Ovary (tissue), 9 donors: ENCODE measurements around the gene SLC12A1. TPM values are rescaled to one million over a fixed set of nuclear protein-coding genes. Genes with fewer than 3 reads are reported as not detected.

Source experiments
- DNase-seq, 5 donors: peaks; one replicate each; pipeline ENCODE4 v3.0.0-alpha.2; 2019 to 2020
- H3K27ac ChIP-seq, 2 donors: fragments of 200-600 bp; one replicate each; pipeline versions ENCODE4 v1.5.1 to v1.8.0; 2019 to 2022
- H3K27me3 ChIP-seq: fragments of 200-600 bp; one replicate; pipeline ENCODE4 v1.8.0; 2022
- H3K36me3 ChIP-seq: fragments of 200-600 bp; sonication (generic); one replicate; pipeline ENCODE4 v1.5.1; 2019
- H3K4me1 ChIP-seq: one replicate; pipeline ENCODE4 v1.8.1; 2013; ENCODE audit warnings: mild to moderate bottlenecking, moderate library complexity; ENCODE audit not compliant: insufficient read depth
- H3K4me3 ChIP-seq: fragments of 200-600 bp; sonication (generic); one replicate; pipeline ENCODE4 v1.5.1; 2017
- H3K9me3 ChIP-seq, 2 donors: fragments of 200-600 bp in 1 of 2; sonication (generic) in 1 of 2; one replicate each; pipeline versions ENCODE4 v1.5.1 to v1.8.1; 2013 to 2019; ENCODE audit warnings: mild to moderate bottlenecking in 1 of 2, moderate library complexity in 1 of 2
- EP300 ChIP-seq: sonication (generic); formaldehyde crosslinking; IDR thresholded peaks from one replicate; pipeline ENCODE4 v1.6.1; 2017; ENCODE audit warnings: antibody characterized with exemption
- POLR2A ChIP-seq: fragments of 450-650 bp; IDR thresholded peaks from one replicate; pipeline ENCODE4 v1.6.1; 2017; ENCODE audit warnings: antibody characterized with exemption, mild to moderate bottlenecking, moderate library complexity
- WGBS, 3 donors: extraction: QIAGEN DNeasy Blood & Tissue Kit in 1 of 3; methylation state at CpG; one replicate each; pipeline versions ENCODE4 v1.1.5 to v1.1.7; 2013 to 2017; 5-methylcytosine and 5-hydroxymethylcytosine counted together
- intact Hi-C, 4 donors: fragments of 100-400 bp; cut with DNase I; formaldehyde crosslinking; loops; one replicate each; pipeline versions ENCODE4 v1.11.0 to v1.15.1; 2022 to 2023
- polyA plus RNA-seq, 2 donors: library from polyadenylated mRNA; stranded (reverse); fragments of 200-250 nt in 1 of 2; fragments of 350-450 nt in 1 of 2; fragmentation: Illumina TruSeq in 1 of 2; extraction: RNeasy Lipid Tissue Mini Kit (QIAGEN cat#74804) in 1 of 2; gene quantifications; one replicate each; pipeline ENCODE4 v1.2.3, GENCODE V29; 2013 to 2014
- total RNA-seq, 7 donors: library from RNA; depleted of rRNA in 2 of 7; stranded (reverse); fragments of >200 nt in 2 of 7; fragmentation: NEBNext Ultra II Directional in 3 of 7; extraction: Animal tissue kit (Norgen Biotek cat#: 25700) in 3 of 7; gene quantifications; one replicate each; pipeline versions ENCODE4 v1.1.0 to v1.2.4, GENCODE V29; 2016 to 2023
- TF ChIP-seq, protein P1 (sequence below), 3 donors: fragments of 450-650 bp in 2 of 3; fragments of 200-600 bp in 1 of 3; IDR thresholded peaks; one replicate each; pipeline versions ENCODE4 v1.5.1 to v1.8.0; 2016 to 2022; ENCODE audit warnings: antibody characterized with exemption in 3 of 3, mild to moderate bottlenecking in 1 of 3
- donor health status: DM: no; HTN: no; CAD: no; lungs with moderate emphysema.
- donor health status: DM: no; HTN: no; CAD: no.
- donor health status: Bipolar disorder and iron deficiency.
- donor health status: DM: yes; HTN: yes; CAD: no.
- donor health status: DM: no; HTN: no; CAD: no.
- donor health status: DM: yes; HTN: yes; CAD: no.

The SLC12A1 gene
- total and polyA plus RNA-seq, 9 donors = not detected

DNA sequence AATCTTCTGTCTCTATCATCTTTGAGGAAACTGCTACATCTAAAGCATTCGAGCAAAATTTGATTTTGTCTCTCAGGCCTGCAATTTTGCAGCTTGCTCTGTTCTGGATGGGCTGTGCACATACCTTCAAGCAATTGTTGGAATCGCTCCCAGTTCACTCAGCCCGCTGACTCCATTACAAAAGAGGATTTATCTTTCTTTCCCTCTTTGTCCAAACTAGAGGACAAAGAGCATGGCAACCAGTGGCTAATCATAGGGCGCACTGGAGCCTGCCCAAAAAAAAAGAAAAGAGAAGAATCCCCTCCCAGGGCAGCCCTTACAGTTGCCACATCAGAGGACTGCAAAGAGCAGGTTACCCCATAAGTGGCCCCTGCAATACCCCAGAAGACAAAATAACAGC lies 76.1 kb downstream of the SLC12A1 start:
- no peaks in the 10 kb centered on the region for H3K9me3 ChIP-seq
- H3K36me3 ChIP-seq = no peaks in the 10 kb centered on the region
- no peak overlapping the region for H3K27ac ChIP-seq
- TF ChIP-seq POLR2A (no peak), EP300 (no peak)
- TF ChIP-seq, protein P1, sequence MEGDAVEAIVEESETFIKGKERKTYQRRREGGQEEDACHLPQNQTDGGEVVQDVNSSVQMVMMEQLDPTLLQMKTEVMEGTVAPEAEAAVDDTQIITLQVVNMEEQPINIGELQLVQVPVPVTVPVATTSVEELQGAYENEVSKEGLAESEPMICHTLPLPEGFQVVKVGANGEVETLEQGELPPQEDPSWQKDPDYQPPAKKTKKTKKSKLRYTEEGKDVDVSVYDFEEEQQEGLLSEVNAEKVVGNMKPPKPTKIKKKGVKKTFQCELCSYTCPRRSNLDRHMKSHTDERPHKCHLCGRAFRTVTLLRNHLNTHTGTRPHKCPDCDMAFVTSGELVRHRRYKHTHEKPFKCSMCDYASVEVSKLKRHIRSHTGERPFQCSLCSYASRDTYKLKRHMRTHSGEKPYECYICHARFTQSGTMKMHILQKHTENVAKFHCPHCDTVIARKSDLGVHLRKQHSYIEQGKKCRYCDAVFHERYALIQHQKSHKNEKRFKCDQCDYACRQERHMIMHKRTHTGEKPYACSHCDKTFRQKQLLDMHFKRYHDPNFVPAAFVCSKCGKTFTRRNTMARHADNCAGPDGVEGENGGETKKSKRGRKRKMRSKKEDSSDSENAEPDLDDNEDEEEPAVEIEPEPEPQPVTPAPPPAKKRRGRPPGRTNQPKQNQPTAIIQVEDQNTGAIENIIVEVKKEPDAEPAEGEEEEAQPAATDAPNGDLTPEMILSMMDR (IDR thresholded peaks at IDR 0.05) = no peak
- intact Hi-C loops = loop anchor here in 1 of 4 donors (10.0 kb wide), 1 partner anchor 287 kb away; no protein-coding TSS in a partner anchor
- DNase-seq = peak in 1 of 5 donors; percentile 18
- peaks cover 3% of the 10 kb centered on the region for H3K4me1 ChIP-seq
- H3K27me3 ChIP-seq = no peaks in the 10 kb centered on the region
- WGBS, 3 donors = 42 to 54% (median 50%) methylated on average over 4 of the region's 4 CpGs
- no peak overlapping the region for H3K4me3 ChIP-seq

DNA sequence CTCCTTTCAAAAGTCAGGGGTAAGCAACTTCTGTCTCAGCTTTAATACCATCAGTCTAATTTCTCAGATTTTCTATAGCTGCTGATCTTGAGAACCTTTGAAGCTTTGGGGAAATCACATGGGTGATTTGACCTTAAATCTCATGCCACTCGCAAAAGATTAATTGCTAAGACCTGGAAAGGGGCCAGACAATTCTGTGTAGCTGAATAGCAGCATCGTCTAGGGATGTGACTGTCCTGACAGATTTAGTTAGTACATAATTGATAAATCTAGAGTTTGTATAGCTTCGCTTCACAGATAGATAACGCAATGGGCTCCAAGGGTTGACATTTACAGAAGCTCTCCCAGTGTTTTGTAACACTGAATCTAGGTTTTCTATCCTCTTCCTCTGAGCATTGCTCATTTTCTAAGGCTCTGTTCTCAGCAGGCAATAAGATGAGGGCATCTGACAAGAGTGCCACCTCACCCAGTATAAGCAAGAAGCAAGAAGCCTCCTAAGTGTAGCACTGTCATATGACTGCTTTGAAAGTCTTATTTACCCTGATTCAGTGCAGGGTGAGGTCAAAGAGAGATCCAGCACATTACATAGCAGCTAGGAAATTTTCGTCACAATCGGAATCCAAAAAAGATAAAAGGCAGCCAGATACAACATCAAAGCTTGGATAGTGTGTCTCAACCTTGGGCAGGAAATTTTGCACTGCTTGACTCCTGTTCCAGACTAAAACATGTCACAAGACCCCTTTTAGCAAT lies 77.5 kb downstream of the SLC12A1 start:
- H3K27me3 ChIP-seq = no peaks in the 10 kb centered on the region

DNA sequence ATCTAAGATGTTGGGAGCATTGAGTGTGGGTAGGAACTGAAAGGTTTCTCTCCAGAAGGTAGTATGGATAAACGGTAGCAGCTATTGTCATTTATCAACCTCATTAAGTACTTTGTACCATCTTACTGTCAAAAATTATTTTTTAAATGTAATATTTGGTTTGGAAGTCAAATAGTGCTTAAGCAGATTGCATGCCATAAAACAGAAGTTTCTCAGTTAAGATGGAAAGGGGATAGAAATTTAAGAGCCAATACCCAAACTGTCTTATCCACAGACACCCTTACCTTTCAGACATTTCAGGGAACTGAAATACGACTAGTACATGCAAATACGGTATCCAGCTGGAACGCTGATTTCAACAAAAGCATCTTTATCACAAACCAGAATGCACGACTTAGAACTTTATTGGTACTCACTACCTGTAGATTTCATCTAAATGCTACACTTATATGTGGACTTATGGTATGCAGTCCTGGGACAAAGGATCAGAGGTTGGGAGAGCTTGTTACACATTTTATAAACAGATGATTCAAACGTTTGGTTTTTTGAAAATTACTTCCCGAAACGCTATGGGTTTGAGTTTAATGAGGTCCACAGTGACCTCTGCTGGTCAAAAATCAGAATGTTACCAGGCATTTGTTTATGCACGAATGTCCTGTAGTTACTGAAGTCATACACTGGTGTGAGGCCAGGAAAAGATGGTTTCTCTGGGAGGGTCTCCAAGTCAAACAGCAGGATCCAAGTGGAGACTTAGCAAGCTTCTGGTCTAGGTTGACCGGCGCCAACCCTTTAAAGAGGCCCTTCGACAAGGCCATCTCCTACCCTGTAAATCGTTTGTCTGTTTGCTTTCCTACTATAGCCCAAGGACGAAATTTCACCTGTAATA lies 79.5 kb downstream of the SLC12A1 start:
- WGBS, 3 donors = 8 to 11% (median 10%) methylated on average over 14 of the region's 14 CpGs
- Histone ChIP-seq H3K4me3 (peak overlapping the region; percentile 15), H3K9me3 (no peaks in the 10 kb centered on the region), H3K4me1 (peaks cover 3% of the 10 kb centered on the region), H3K27me3 (no peaks in the 10 kb centered on the region), H3K27ac (no peak overlapping the region), H3K36me3 (no peaks in the 10 kb centered on the region)
- intact Hi-C loops = loop anchor here in 1 of 4 donors (10.0 kb wide), 1 partner anchor 291 kb away; no protein-coding TSS in a partner anchor
- DNase-seq = peak in 4 of 5 donors; percentile 23 to 65 (median 42)
- no peak for TF ChIP-seq POLR2A
- TF ChIP-seq, protein P1 (IDR thresholded peaks at IDR 0.05) = peak; percentile 30 to 75 (median 41)

More for the DNA sequence above, 77.5 kb downstream of the SLC12A1 start:
- TF ChIP-seq, protein P1 (IDR thresholded peaks at IDR 0.05) = no peak
- TF ChIP-seq EP300 (no peak), POLR2A (no peak)
- Histone ChIP-seq H3K4me3 (no peak overlapping the region), H3K4me1 (peaks cover 3% of the 10 kb centered on the region), H3K36me3 (no peaks in the 10 kb centered on the region), H3K27ac (no peak overlapping the region), H3K9me3 (no peaks in the 10 kb centered on the region)
- peak in 1 of 5 donors; percentile 13 for DNase-seq
- intact Hi-C loops = loop anchor here in 1 of 4 donors (10.0 kb wide), 1 partner anchor 289 kb away; no protein-coding TSS in a partner anchor
- WGBS, 3 donors = 45 to 55% (median 52%) methylated on average over 6 of the region's 6 CpGs

DNA sequence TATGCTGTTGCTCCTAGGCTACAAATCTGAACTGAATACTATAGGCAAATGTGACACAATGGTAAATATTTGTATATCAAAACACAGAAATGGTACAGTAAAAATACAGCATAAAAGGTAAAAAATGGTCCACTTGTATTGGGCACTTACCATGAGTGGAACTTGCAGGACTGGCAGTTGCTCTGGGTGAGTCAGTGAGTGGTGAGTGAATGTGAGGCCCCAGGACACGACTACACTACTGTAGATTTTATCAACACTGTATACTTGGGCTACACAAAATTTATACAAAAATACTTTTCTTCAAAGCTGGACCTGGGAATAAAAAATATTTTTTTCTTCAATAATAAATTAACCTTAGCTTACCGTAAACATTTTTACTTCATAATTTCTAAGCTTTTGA lies 83.5 kb downstream of the SLC12A1 start:
- Histone ChIP-seq H3K9me3 (no peaks in the 10 kb centered on the region), H3K27ac (no peak overlapping the region), H3K4me3 (no peak overlapping the region), H3K27me3 (no peaks in the 10 kb centered on the region), H3K36me3 (no peaks in the 10 kb centered on the region), H3K4me1 (peaks cover 3% of the 10 kb centered on the region)
- no peak for DNase-seq
- WGBS, 3 donors = 54 to 82% (median 77%) methylated on average over 2 of the region's 2 CpGs
- TF ChIP-seq POLR2A (no peak), EP300 (no peak)
- TF ChIP-seq, protein P1 (IDR thresholded peaks at IDR 0.05) = no peak
- intact Hi-C loops = loop anchor here in 1 of 4 donors (10.0 kb wide), 1 partner anchor 295 kb away; no protein-coding TSS in a partner anchor
